OCI-LY7 (cell line): ENCODE data around the gene SMG6. TPM values are rescaled to one million over a fixed set of nuclear protein-coding genes. Genes with fewer than 3 reads are reported as not detected.
"Not testable (repeated sequence)": the region's sequence is repeated elsewhere in the genome, so short reads cannot be mapped to it uniquely, and the experiment has no call there.

Source experiments
- BruUV-seq: library from RNA; stranded (reverse); fragments of 400-500 nt; replicated peaks from 2 replicates; lab custom pipeline; 2021; lab: Mats Ljungman, UMichigan
- CTCF ChIA-PET: fragments of 300-600 bp; sonication (Branson Sonifier 250); formaldehyde crosslinking; loops from one replicate; lab custom pipeline; 2022; ENCODE audit warnings: antibody characterized with exemption; ENCODE audit not compliant: unreplicated experiment; lab: Charles Lee
- POLR2A ChIA-PET: fragments of 300-600 bp; sonication (Branson Sonifier 250); formaldehyde crosslinking; loops from one replicate; lab custom pipeline; 2022; ENCODE audit warnings: antibody characterized with exemption; lab: Charles Lee
- DNase-seq: peaks from one replicate; pipeline ENCODE4 v3.0.0-alpha.2; 2015; ENCODE audit warnings: low spot score
- H2AFZ ChIP-seq: fragments of 200-600 bp; sonication (generic), shearing (Covaris generic); 2 replicates; pipeline ENCODE4 v1.6.1; 2014; ENCODE audit warnings: mild to moderate bottlenecking, antibody characterized with exemption, low read length, moderate library complexity
- H3K27ac ChIP-seq: fragments of 200-600 bp; sonication (generic); 2 replicates; pipeline ENCODE4 v1.5.1; 2014; ENCODE audit warnings: mixed run types, low read depth, mild to moderate bottlenecking, moderate library complexity, low read length, inconsistent platforms; ENCODE audit not compliant: poor library complexity, severe bottlenecking
- H3K36me3 ChIP-seq: fragments of 200-600 bp; sonication (generic); 2 replicates; pipeline ENCODE4 v1.6.1; 2014; ENCODE audit warnings: mild to moderate bottlenecking, antibody characterized with exemption, low read length, moderate library complexity, mixed read lengths; ENCODE audit not compliant: insufficient read depth
- H3K4me1 ChIP-seq: fragments of 200-600 bp; sonication (generic); 2 replicates; pipeline ENCODE4 v1.5.1; 2014; ENCODE audit warnings: mild to moderate bottlenecking, low read length; ENCODE audit not compliant: insufficient read depth, poor library complexity, severe bottlenecking
- H3K4me2 ChIP-seq: fragments of 200-600 bp; sonication (generic); 2 replicates; pipeline ENCODE4 v1.6.1; 2014; ENCODE audit warnings: mild to moderate bottlenecking, low read length
- H3K4me3 ChIP-seq: fragments of 200-600 bp; sonication (generic); 2 replicates; pipeline ENCODE4 v1.5.1; 2014; ENCODE audit warnings: mild to moderate bottlenecking, low read depth, low read length; ENCODE audit not compliant: poor library complexity, severe bottlenecking
- H3K79me2 ChIP-seq: fragments of 200-600 bp; sonication (generic); 2 replicates; pipeline ENCODE4 v1.6.1; 2016; ENCODE audit warnings: low read depth, mild to moderate bottlenecking, low read length, moderate library complexity, mixed read lengths; ENCODE audit not compliant: insufficient read depth
- H3K9me2 ChIP-seq: fragments of 200-600 bp; sonication (generic); 2 replicates; pipeline ENCODE4 v1.6.1; 2016; ENCODE audit warnings: mild to moderate bottlenecking, low read length, mixed read lengths; ENCODE audit not compliant: insufficient read depth
- H3K9me3 ChIP-seq: fragments of 200-600 bp; sonication (generic); 2 replicates; pipeline ENCODE4 v1.6.1; 2014; ENCODE audit warnings: mild to moderate bottlenecking, mixed run types, low read length, mixed read lengths
- H4K20me1 ChIP-seq: fragments of 200-600 bp; sonication (generic); 2 replicates; pipeline ENCODE4 v1.6.1; 2014; ENCODE audit warnings: mild to moderate bottlenecking, antibody characterized with exemption, low read length, moderate library complexity, mixed read lengths; ENCODE audit not compliant: insufficient read depth
- CTCF ChIP-seq: fragments of 200-600 bp; sonication (generic); conservative IDR thresholded peaks from 2 replicates; pipeline ENCODE4 v1.5.1; 2014; ENCODE audit warnings: mild to moderate bottlenecking, antibody characterized with exemption, low read length, moderate library complexity, mixed read lengths
- EZH2phosphoT487 ChIP-seq: fragments of 200-600 bp; sonication (generic); IDR thresholded peaks from 2 replicates; pipeline ENCODE4 v1.6.1; 2018; ENCODE audit warnings: low read depth, borderline replicate concordance, mild to moderate bottlenecking, mixed run types, antibody characterized with exemption, low read length, moderate library complexity, mixed read lengths
- intact Hi-C: fragments of 100-400 bp; cut with micrococcal nuclease; formaldehyde crosslinking; loops from one replicate; pipeline ENCODE4 v1.10.0; 2022; ENCODE audit not compliant: unreplicated experiment
- total RNA-seq, 2 experiments: library from RNA; depleted of rRNA in 1 of 2; stranded (reverse); fragments of >200 nt in 1 of 2; shearing (Covaris generic) in 1 of 2; gene quantifications; 2 replicates each; pipeline ENCODE4 v1.2.3, GENCODE V29; 2014 to 2022

Gene SMG6
- total RNA-seq, 2 experiments from 2014 or later, result 12.5 to 17.8 TPM

DNA sequence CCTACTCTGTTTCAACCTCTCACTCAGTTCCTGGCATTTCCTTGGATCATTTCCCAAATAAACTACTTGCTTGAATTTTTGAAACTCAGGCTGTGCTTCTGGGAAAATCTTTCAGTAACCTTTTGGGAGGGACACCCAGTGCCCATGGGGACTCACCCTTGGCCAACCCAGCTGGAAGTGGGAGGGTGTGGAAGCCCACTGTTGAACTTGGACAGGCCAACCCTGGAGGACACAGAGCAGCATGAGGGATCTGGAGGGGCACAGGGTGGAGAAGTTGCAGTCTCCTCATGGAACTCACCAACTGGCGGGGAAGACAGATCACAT is 289.6 kb downstream of the SMG6 start:
- BruUV-seq, result no TSS peak
- H3K4me2 ChIP-seq, result no peak overlapping the region
- intact Hi-C loops, result no loop called here
- H3K9me2 ChIP-seq, result no peaks in the 10 kb centered on the region
- TF ChIP-seq EZH2phosphoT487 (no peak), CTCF (no peak)
- no peak overlapping the region for H2AFZ ChIP-seq
- POLR2A ChIA-PET, result no interaction called here
- no peaks in the 10 kb centered on the region for H4K20me1 ChIP-seq
- no peaks in the 10 kb centered on the region for H3K9me3 ChIP-seq
- H3K79me2 ChIP-seq, result no peaks in the 10 kb centered on the region
- H3K4me3 ChIP-seq, result no peak overlapping the region
- no peaks in the 10 kb centered on the region for H3K36me3 ChIP-seq
- H3K4me1 ChIP-seq, result peaks cover 5% of the 10 kb centered on the region
- no peak overlapping the region for H3K27ac ChIP-seq
- DNase-seq, result no peak
- CTCF ChIA-PET, result no interaction called here

GRCh38 chr17:2013220-2013993 is 290.2 kb downstream of the SMG6 start:
- H3K4me3 ChIP-seq, H3K36me3 ChIP-seq, H3K9me3 ChIP-seq, H2AFZ ChIP-seq, intact Hi-C loops, H3K4me2 ChIP-seq, BruUV-seq, H3K79me2 ChIP-seq, H3K9me2 ChIP-seq, H3K27ac ChIP-seq, CTCF ChIA-PET, POLR2A ChIA-PET, H3K4me1 ChIP-seq, H4K20me1 ChIP-seq, DNase-seq: not testable (repeated sequence)

DNA sequence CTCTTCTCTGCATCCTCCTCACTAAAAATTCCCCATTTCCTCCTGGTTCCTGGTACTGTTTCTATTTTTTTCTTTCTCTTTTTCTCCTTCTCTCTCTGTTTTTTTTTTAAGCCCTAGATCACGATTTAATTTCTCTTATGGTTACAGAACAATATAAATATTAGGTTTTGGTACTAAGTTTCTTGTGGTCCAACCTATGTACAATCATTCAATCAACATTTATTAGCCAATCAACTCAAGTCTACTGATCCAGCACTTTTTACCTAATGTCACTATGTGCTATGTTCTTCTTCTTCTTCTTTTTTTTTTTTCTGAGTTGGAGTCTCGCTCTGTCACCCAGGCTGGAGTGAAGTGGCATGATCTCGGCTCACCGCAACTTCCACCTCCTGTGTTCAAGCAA is 291.1 kb downstream of the SMG6 start:
- TF ChIP-seq EZH2phosphoT487, result no peak
- TF ChIP-seq CTCF, result no peak
- H4K20me1 ChIP-seq, result no peaks in the 10 kb centered on the region
- H3K4me3 ChIP-seq, result no peak overlapping the region
- BruUV-seq, result no TSS peak
- intact Hi-C loops, result no loop called here
- no peaks in the 10 kb centered on the region for H3K36me3 ChIP-seq
- H3K27ac ChIP-seq, result no peak overlapping the region
- ChIA-PET CTCF (no interaction called here), POLR2A (no interaction called here)
- H2AFZ ChIP-seq, result no peak overlapping the region
- H3K4me2 ChIP-seq, result no peak overlapping the region
- H3K79me2 ChIP-seq, result no peaks in the 10 kb centered on the region
- no peaks in the 10 kb centered on the region for H3K9me3 ChIP-seq
- DNase-seq, result no peak
- peaks cover 1% of the 10 kb centered on the region for H3K4me1 ChIP-seq
- H3K9me2 ChIP-seq, result no peaks in the 10 kb centered on the region
